DMS 273 treated with DMSO at 0.1 percent for 48 hours (cell line): ENCODE data around the gene TEX38.
"Not testable (repeated sequence)": the region's sequence is repeated elsewhere in the genome, so short reads cannot be mapped to it uniquely, and the experiment has no call there.

Source experiments
- DNase-seq: peaks from one replicate; lab custom pipeline; 2025; lab: John Stamatoyannopoulos, UW

The TEX38 gene

DNA sequence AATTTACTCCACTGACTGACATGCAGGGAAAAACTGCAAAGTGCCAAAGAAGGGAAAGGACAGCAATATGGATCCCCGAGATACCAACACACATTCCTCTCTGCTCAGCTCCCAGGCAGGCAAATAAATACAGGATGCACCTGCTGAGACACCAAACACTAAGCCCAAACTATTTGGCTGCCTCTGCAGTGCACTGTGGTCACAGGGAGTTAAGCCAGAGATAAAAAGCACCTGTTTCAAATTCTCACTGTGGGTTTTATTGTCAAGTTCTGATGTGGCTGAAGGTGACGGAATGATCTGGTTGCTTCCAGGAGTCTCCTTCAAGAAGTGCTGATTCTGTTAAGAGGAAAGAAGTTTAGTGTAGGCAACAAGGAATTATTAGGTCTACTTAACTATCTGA, 17.7 kb downstream of the TEX38 start:
- DNase-seq, result no peak

- no peak for DNase-seq
These were observed 18.2 kb downstream of the TEX38 start for GRCh38 chr1:46689897-46690296.

- no peak for DNase-seq
These were observed 19.3 kb downstream of the TEX38 start for GRCh38 chr1:46690931-46691421.

- no peak for DNase-seq
These were observed 20.5 kb downstream of the TEX38 start for GRCh38 chr1:46691997-46692790.

DNA sequence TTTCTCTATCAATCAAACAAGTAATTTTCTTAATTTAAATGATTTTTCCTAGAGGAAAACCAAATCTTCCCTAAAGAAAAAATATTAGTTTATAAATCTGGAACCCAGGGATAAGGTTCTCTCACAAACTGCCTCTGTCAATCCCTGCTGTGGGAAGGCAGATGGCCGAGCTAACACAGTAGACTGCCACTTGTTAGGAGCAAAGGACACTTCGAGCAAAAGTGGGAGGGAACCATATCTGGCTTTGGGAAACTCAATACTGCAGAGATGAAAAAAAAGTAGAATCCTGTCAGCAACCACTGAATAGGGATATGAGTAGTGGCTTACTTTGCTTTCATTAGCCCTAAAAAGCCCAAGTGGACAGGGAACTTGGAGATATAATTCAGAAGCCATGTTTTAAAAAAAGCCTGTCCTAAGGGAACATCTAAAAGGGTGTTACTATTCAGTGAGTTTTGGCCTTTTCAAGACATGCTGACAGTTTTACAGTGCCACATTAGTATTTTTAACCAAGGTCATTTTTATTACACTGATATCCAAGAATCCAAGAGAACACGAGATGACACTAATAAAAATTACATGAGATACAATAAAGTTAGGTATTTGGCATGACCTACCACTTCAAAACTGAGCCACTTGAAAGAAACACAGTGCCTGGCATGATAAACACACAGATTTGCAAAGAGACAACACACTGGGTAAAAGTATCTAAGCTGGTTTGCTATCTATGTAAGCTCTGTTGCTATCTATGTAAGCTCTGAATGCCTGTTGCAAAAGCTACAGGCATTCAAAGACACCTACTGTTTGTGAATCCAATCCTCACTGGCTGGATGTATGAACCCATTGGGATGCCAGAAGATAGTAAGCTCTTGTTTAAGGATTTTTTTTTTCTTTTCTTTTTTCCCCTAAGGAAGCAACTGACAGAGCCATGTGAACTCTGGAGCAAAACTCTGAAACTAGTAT, 21.4 kb downstream of the TEX38 start:
- DNase-seq, result no peak

DNA sequence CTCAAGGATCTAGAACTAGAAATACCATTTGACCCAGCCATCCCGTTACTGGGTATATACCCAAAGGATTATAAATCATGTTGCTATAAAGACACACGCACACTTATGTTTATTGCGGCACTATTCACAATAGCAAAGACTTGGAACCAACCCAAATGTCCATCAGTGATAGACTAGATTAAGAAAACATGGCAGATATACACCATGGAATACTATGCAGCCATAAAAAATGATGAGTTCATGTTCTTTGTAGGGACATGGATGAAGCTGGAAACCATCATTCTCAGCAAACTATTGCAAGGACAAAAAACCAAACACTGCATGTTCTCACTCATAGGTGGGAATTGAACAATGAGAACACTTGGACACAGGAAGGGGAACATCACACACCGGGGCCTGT, 23.0 kb downstream of the TEX38 start:
- DNase-seq, result not testable (repeated sequence)

- no peak for DNase-seq
These were observed 25.4 kb downstream of the TEX38 start for GRCh38 chr1:46697053-46697452.

DNA sequence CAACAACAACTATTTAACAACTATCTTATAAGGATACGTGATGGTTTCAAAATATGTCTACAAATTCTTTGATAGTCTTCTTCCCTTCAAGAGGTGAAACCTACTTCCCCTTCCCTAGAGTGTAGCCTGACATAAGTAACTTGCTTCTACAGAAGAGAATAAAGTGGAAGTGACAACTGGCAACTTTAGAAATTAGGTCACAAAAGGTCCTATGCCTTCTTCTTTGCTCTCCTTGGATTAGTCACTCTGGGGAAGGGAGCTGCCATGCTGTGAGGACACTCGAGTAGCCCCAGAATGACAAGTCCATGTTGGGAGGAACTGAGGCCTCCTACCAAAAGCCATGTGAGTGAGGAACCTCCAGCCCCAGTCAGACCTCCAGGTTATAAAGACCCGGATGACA, 28.0 kb downstream of the TEX38 start:
- no peak for DNase-seq

GRCh38 chr1:46703927-46704641, 32.4 kb downstream of the TEX38 start:
- no peak for DNase-seq

- no peak for DNase-seq
These were observed 33.8 kb downstream of the TEX38 start for GRCh38 chr1:46705408-46705807.

DNA sequence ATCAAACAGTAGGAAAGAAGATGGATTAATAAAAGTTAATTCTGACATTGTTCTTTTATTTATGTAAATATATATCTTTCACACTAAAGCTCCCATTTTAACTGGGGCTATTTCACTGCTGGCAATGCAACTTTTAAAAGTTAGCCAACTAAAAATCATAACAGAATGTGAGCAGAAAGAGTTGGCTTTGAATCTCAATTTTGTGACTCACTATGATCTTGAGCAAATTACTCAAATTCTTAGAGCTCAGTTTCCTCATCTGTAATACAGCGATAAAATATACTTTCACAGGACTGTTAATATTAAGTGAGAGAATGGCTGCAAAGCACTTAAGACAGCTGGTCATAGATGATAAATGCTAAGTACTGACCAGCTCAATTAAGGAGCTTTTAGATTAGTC, 36.5 kb downstream of the TEX38 start:
- no peak for DNase-seq

DNA sequence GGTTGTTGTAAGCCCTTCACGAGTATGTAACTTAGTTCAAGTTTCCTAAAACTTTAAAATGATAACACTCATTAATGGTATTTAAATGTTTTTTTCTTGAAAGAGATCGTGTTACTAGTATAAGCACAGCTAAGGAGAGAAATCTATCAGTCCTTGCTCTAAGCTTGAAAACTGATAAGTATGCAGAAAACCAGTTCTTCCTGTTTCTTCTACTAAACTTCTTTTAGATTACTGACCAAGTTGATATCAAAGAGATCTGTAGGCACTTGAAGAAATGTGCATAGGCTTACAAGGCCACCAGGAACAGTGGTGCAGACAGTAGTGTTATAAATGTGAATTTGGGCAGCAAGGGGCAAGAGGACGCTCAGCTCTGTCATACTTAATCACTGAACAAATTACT, 43.3 kb downstream of the TEX38 start:
- no peak for DNase-seq

- DNase-seq, result no peak
These were observed 46.0 kb downstream of the TEX38 start for GRCh38 chr1:46717654-46718053.

- DNase-seq, result no peak
These were observed 46.7 kb downstream of the TEX38 start for GRCh38 chr1:46718340-46718726.

GRCh38 chr1:46718727-46719622, 47.3 kb downstream of the TEX38 start, which contains the start of gene EFCAB14:
Gene EFCAB14 (minus strand): TSS chr1:46719114. CDS start chr1:46718087, 1,027 bp downstream.
- DNase-seq, result peak; percentile 76

DNA sequence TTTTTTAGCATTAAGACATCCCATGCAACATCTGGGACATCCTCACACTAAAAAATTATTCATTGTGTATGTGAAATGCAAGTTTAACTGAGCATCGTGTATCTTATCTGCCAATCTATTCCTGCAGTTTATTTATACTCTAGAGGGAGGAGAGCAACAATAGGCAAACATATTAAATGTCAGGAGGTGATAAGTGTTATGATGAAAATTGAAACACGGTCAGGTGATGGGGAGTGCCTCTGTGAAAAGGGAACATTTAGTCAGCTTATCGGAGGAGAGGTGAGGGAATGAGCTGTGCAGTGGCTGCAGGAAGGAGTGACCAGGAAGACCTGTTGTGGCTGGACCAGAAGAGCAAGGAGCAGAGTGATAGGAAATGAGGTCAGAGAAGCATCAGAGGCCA, 48.0 kb downstream of the TEX38 start:
- DNase-seq, result no peak

- not testable (repeated sequence) for DNase-seq
These were observed 48.7 kb downstream of the TEX38 start for GRCh38 chr1:46720319-46720718.

DNA sequence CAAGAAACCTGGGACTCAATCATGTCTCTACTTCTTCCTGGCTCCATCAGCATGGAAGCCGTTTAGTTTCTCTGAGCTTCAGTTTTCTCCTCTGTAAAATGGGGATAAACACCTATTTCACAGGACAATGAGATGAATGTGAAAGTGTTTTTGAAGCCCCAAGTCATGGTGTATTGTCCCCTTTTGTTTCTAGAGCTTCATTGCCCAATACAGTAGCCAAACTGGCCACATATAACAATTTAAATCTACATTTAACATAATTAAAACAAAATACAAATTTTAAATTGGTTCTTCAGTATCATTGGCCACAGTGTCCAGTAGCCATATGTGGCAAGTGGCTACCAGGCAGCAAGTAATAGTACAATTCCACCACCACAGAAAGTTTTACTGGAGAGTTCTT, 49.5 kb downstream of the TEX38 start:
- DNase-seq, result no peak

DNA sequence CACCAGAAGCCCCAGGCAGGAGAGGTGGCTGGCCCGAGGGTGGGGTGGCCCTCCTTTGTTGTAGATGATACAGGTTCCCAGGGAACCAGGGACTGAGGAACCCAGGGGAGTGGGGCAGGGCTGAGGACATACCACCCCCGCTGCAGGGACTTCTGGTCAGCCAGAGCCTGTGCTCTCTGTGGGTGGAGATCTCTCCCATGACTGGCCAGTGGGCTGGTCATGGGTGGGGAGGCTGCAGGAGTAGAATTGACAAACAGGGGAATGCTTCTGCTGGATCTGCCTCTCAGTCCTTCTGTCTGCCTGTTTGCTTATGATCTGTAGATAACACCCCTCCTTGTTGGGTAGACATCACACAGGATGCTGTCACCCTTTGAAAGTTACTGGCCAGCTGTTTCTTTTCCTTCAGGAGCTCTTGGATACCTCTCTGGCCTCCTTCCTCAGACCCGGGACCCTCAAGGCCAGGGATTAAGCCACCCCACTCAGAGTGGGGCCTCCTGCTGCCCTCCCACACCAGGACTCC, 50.1 kb downstream of the TEX38 start:
- no peak for DNase-seq
